MG63 (cell line): ENCODE measurements around the gene ST8SIA3. TPM values are rescaled to one million over a fixed set of nuclear protein-coding genes. Genes with fewer than 3 reads are reported as not detected.

ENCODE experiments used
- DNase-seq: peaks from one replicate; pipeline ENCODE4 v3.0.0-alpha.2; 2020
- H3K27me3 ChIP-seq: fragments of 250-450 bp; sonication (Bioruptor Pico); 2 replicates; pipeline ENCODE4 v1.5.1; 2020; ENCODE audit warnings: mild to moderate bottlenecking, moderate library complexity
- H3K36me3 ChIP-seq: fragments of 250-450 bp; sonication (Bioruptor Pico); 2 replicates; pipeline ENCODE4 v1.5.1; 2020; ENCODE audit warnings: mild to moderate bottlenecking, moderate library complexity
- H3K4me3 ChIP-seq: fragments of 250-450 bp; sonication (Bioruptor Pico); 2 replicates; pipeline ENCODE4 v1.5.1; 2020; ENCODE audit warnings: mild to moderate bottlenecking, moderate library complexity
- H3K9me3 ChIP-seq: fragments of 250-450 bp; sonication (Bioruptor Pico); 2 replicates; pipeline ENCODE4 v1.5.1; 2020; ENCODE audit warnings: mild to moderate bottlenecking, moderate library complexity
- total RNA-seq: library from RNA; depleted of rRNA; stranded (reverse); fragments of >200 nt; shearing (Covaris generic); gene quantifications from 2 replicates; pipeline ENCODE4 v1.2.3, GENCODE V29; 2014; ENCODE audit warnings: low replicate concordance; rRNA removed

ST8SIA3 gene, protein sequence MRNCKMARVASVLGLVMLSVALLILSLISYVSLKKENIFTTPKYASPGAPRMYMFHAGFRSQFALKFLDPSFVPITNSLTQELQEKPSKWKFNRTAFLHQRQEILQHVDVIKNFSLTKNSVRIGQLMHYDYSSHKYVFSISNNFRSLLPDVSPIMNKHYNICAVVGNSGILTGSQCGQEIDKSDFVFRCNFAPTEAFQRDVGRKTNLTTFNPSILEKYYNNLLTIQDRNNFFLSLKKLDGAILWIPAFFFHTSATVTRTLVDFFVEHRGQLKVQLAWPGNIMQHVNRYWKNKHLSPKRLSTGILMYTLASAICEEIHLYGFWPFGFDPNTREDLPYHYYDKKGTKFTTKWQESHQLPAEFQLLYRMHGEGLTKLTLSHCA
- not detected in 2 replicates for total RNA-seq

- Histone ChIP-seq H3K4me3 (no peak within 1 kb of the TSS), H3K27me3 (peaks cover 7% of the 10 kb centered on the region)
- DNase-seq: no peak
Observed at GRCh38 chr18:57352271-57352701, at the start of gene ST8SIA3. TSS of gene ST8SIA3 (plus strand) at chr18:57352557. CDS start at chr18:57352847, 290 bp downstream.

DNA sequence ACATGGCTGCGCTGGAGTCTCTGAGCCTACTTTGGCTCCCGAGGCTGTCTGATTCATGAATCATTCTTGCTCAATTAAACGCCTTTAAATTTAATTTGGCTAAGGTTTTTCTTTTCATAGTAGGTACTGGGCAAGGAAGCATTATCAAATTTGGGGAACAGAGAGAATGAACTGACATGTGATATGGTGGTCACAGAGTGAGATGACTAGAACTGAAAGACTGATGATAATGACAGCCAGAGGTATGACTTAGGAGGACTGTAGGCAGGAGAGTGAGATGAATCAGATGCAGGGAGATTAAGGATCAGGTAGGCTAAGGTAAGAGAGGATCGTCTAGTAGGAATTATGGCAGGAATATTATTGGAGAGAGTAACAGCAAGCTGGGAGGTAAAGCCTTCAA is 40.9 kb upstream of the ST8SIA3 start:
- Histone ChIP-seq H3K4me3 (no peak overlapping the region), H3K36me3 (no peaks in the 10 kb centered on the region), H3K27me3 (0 out of 2 replicates have a peak, but pooled peaks cover 5% of the 10 kb centered on the region), H3K9me3 (no peaks in the 10 kb centered on the region)
- no peak for DNase-seq

More at GRCh38 chr18:57352271-57352701, at the start of gene ST8SIA3:
- H3K9me3 ChIP-seq: no peaks in the 10 kb centered on the region
- no peaks in the 10 kb centered on the region for H3K36me3 ChIP-seq

- Histone ChIP-seq H3K9me3 (no peaks in the 10 kb centered on the region), H3K4me3 (no peak overlapping the region), H3K36me3 (no peaks in the 10 kb centered on the region), H3K27me3 (peaks cover 5% of the 10 kb centered on the region; the same call in 1 of the 2 replicates)
- no peak for DNase-seq
Observed at GRCh38 chr18:57312346-57313144, 39.8 kb upstream of the ST8SIA3 start.

DNA sequence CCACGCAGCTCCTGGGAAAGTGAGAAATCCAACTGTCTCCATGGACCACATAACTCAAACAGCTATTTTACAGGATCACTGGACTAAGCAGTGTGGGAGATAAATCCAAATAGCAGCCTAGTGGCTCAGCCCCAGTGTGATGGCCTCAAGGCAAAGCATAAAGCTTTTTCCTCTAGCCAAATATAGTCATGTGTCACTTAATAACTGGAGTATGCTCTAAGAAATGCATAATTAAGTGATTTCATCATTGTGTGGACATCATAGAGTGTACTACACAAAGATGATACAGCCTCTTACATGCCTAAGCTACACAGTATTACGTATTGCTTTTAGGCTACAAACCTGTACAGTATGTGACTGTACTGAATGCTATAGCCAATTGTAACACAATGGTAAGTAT is 31.8 kb upstream of the ST8SIA3 start:
- Histone ChIP-seq H3K27me3 (no peaks in the 10 kb centered on the region; the same call in none of the 2 replicates), H3K9me3 (no peaks in the 10 kb centered on the region), H3K36me3 (no peaks in the 10 kb centered on the region), H3K4me3 (no peak overlapping the region)
- no peak for DNase-seq

GRCh38 chr18:57325491-57326166 is 26.7 kb upstream of the ST8SIA3 start:
- H3K4me3 ChIP-seq: no peak overlapping the region
- H3K27me3 ChIP-seq: no peaks in the 10 kb centered on the region
- no peak for DNase-seq
- no peaks in the 10 kb centered on the region for H3K9me3 ChIP-seq
- no peaks in the 10 kb centered on the region for H3K36me3 ChIP-seq

DNA sequence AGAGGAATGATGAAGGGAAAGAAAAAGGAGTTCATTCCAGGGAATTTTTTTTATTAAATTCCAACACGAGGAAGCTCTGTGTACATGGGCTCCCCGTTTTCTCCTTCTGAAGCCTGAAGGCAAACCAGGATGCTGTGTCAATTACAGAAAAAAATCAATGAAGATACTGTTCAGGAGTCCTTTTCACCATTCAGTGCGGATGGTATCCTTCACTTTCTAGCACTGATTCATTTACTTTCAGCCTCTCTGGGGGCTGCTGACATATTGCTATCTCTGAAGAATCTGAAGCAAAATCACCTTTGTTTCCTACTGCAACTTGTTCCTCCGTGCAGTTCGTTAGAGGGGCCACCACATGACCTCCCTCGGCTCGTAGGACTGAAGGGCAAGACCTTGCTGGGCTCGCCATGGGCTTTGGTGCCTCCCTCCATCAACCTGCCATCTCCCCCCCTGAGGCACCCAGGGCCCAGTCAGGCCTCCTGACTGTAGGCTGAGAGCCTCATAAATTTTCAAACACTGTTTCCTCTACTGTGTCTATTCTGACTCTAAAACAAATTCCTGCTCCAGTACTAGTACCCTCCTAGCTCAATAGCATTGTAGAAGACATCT is 25.5 kb upstream of the ST8SIA3 start:
- DNase-seq: no peak
- no peaks in the 10 kb centered on the region for H3K27me3 ChIP-seq
- H3K36me3 ChIP-seq: no peaks in the 10 kb centered on the region
- H3K9me3 ChIP-seq: no peaks in the 10 kb centered on the region
- no peak overlapping the region for H3K4me3 ChIP-seq

DNA sequence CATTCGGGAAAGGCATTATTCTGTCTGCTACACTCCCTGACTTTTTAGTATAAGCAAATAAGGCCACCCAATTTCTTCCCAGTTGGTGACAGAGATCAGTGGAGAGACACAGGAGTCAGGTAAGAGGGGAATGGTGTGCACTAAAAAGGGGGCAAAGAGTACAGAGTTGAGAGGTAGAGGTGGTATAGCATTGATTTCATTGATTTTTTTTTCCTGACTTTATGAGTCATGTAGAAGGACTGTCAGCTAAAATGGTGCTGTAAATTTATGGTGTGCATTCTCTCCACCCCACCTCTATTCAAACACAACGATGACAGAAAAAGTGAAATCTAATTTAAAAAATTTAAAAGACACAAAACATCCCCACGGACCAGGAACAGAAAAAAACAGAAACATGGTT is 23.7 kb upstream of the ST8SIA3 start:
- Histone ChIP-seq H3K9me3 (no peaks in the 10 kb centered on the region), H3K36me3 (no peaks in the 10 kb centered on the region), H3K27me3 (no peaks in the 10 kb centered on the region; the same call in 1 of the 2 replicates), H3K4me3 (no peak overlapping the region)
- DNase-seq: no peak

DNA sequence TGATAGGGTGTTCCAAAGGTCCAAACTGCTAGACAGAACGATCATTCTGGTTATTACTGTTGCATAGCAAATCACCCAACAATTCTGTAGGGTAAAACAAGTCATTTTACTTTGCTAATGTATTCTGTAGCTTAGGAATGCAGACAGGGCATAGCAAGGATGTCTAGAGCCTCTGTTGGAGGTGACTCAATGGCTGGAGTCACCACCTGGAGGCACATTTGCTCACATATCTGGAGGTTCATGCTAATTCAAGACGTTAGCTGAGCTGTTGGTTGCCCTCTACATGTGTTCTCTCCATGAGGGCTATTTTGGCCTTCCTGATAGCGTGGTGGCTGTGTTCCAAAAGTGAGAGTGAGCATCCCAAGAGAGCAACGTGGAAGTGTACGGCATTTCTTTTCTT is 22.5 kb upstream of the ST8SIA3 start:
- no peak for DNase-seq
- Histone ChIP-seq H3K27me3 (peaks cover 5% of the 10 kb centered on the region), H3K36me3 (no peaks in the 10 kb centered on the region), H3K4me3 (no peak overlapping the region), H3K9me3 (no peaks in the 10 kb centered on the region)

- no peaks in the 10 kb centered on the region for H3K36me3 ChIP-seq
- no peak for DNase-seq
- no peak overlapping the region for H3K4me3 ChIP-seq
- peaks cover 5% of the 10 kb centered on the region for H3K27me3 ChIP-seq
- H3K9me3 ChIP-seq: no peaks in the 10 kb centered on the region
Observed at GRCh38 chr18:57331718-57332117, 20.6 kb upstream of the ST8SIA3 start.

DNA sequence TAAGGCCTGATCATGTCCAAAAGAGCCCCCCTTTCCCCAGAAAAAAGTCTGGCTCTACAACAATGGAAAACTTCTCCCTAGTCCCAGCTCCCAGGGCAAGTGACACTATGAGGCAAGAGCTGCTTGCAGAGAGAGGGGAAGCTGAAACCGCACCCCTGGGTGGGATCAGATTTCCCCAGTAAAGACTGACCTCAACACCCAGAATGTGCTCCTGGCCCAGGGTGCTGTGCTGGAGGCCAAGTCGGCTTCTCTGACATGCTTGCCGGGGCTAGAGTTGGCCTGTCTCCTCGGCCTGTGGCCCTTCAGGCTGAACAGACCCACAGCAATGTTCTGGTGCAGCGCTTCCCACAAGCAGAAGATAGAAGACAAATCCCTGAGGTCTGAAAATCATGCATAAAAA is 18.4 kb upstream of the ST8SIA3 start:
- Histone ChIP-seq H3K9me3 (no peaks in the 10 kb centered on the region), H3K4me3 (no peak overlapping the region), H3K27me3 (peaks cover 5% of the 10 kb centered on the region), H3K36me3 (no peaks in the 10 kb centered on the region)
- DNase-seq: no peak

- no peaks in the 10 kb centered on the region for H3K9me3 ChIP-seq
- H3K27me3 ChIP-seq: peaks cover 5% of the 10 kb centered on the region
- DNase-seq: no peak
- H3K36me3 ChIP-seq: no peaks in the 10 kb centered on the region
- no peak overlapping the region for H3K4me3 ChIP-seq
Observed at GRCh38 chr18:57334383-57334782, 18.0 kb upstream of the ST8SIA3 start.

- no peak for DNase-seq
- peaks cover 5% of the 10 kb centered on the region for H3K27me3 ChIP-seq
- H3K36me3 ChIP-seq: no peaks in the 10 kb centered on the region
- H3K4me3 ChIP-seq: no peak overlapping the region
- H3K9me3 ChIP-seq: no peaks in the 10 kb centered on the region
Observed at GRCh38 chr18:57336343-57336742, 16.0 kb upstream of the ST8SIA3 start.

DNA sequence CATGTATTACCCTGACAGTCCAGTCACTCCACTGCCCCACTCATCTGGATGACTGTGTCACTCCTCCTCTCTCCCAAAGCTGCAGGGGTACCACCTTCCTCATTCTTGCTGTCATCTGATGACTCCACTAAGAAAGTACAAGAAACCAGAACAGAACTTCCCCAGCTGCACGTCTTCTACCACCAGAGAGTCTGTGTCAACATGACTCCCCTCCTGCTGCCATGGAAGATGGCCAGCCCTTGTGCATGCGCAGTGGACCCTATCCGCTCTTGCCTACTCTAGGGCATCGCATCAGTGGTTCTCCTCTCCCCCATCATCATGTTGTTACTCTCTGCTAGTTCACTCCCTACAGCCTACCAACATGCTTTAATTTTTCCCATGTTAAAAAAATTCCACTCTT is 14.5 kb upstream of the ST8SIA3 start:
- Histone ChIP-seq H3K27me3 (peaks cover 5% of the 10 kb centered on the region), H3K9me3 (no peaks in the 10 kb centered on the region), H3K4me3 (no peak overlapping the region), H3K36me3 (no peaks in the 10 kb centered on the region)
- DNase-seq: no peak

DNA sequence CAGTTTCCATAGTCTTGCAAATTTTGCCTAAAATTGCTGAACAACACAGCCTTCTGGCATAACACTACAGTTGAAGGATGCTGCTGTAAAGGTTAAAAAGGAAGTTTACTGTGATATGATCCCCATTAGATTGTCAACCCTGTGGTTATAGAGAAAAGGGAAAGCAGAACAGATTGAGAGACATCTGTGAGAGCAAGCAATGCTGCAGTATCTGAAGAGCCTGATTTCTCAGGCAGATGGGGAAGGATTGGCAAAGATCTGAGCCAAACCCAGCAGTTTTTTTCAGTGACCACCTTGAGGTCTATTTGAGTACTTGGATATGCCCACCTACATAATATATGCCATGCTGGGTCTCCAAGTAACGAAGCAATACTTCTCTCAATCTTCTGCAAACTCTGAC is 8.5 kb upstream of the ST8SIA3 start:
- no peaks in the 10 kb centered on the region for H3K27me3 ChIP-seq
- no peak overlapping the region for H3K4me3 ChIP-seq
- no peaks in the 10 kb centered on the region for H3K9me3 ChIP-seq
- DNase-seq: no peak
- H3K36me3 ChIP-seq: no peaks in the 10 kb centered on the region

DNA sequence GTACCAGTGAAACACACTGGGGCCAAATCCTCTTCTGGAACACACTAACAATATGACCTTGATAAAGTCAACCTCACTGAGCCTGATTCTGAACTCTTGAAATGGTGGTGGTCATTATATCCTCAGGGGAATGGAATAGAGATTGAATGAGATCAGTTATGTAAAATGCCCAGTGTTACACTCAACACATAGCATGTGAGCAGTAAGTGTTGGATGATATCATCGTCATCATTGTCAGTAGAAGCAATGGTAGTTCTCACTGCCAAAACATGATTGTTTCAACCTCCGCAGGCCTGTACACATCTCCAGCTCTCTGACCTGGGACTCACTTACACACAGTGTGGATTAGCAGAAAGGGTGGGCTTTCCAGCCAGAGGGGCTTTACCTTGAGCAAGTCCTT is 5.5 kb upstream of the ST8SIA3 start:
- Histone ChIP-seq H3K9me3 (no peaks in the 10 kb centered on the region), H3K27me3 (no peaks in the 10 kb centered on the region), H3K36me3 (no peaks in the 10 kb centered on the region), H3K4me3 (no peak overlapping the region)
- no peak for DNase-seq

GRCh38 chr18:57347784-57348183 is 4.6 kb upstream of the ST8SIA3 start:
- H3K4me3 ChIP-seq: no peak overlapping the region
- H3K27me3 ChIP-seq: no peaks in the 10 kb centered on the region
- no peaks in the 10 kb centered on the region for H3K36me3 ChIP-seq
- H3K9me3 ChIP-seq: no peaks in the 10 kb centered on the region
- no peak for DNase-seq

- Histone ChIP-seq H3K9me3 (no peaks in the 10 kb centered on the region), H3K4me3 (no peak overlapping the region), H3K36me3 (no peaks in the 10 kb centered on the region), H3K27me3 (peaks cover 7% of the 10 kb centered on the region)
- DNase-seq: no peak
Observed at GRCh38 chr18:57352761-57353136, 392 bp downstream of the ST8SIA3 start.
